ENCODE measurements around the gene TBCCD1.

GRCh38 chr3:186612721-186613636 is 45.8 kb upstream of the TBCCD1 start, which contains the start of gene AHSG:
- no peak for TF ChIP-seq POLR2A (IDR thresholded peaks at IDR 0.05; ENCODE audit: low read depth, low read length)
- TF ChIP-seq CTCF (IDR thresholded peaks at IDR 0.05; ENCODE audit: extremely low read depth in 1 of 2, insufficient read depth in 1 of 2, low read depth in 1 of 2, low read length in 2 of 2): no peak
- TF ChIP-seq JUN (IDR thresholded peaks at IDR 0.05; ENCODE audit: borderline replicate concordance, insufficient read depth, insufficient read length, low read depth): no peak
- TF ChIP-seq EZH2 (IDR thresholded peaks at IDR 0.05; ENCODE audit: borderline replicate concordance, low read depth, low read length, severe bottlenecking): no peak
- TF ChIP-seq POLR2AphosphoS5 (IDR thresholded peaks at IDR 0.05; ENCODE audit: insufficient read depth, low read depth, low read length): no peak
